Measurements from ENCODE around the gene MMEL1. TPM values are rescaled to one million over a fixed set of nuclear protein-coding genes. Genes with fewer than 3 reads are reported as not detected.

The MMEL1 gene
- total and polyA plus RNA-seq, 2 donors (not counting 1 experiment from before 2014, with no cell fraction given): not detected

- WGBS (ENCODE audit: insufficient coverage): 73% methylated on average over 34 of the region's 34 CpGs
- Histone ChIP-seq H3K27ac (ENCODE audit: low read length in 2 of 2) (no peak overlapping the region), H3K4me2 (replicated peaks; ENCODE audit: low read depth, low read length, poor library complexity, severe bottlenecking) (no peak overlapping the region), H3K27me3 (replicated peaks in 1 of 4; ENCODE audit: control extremely low read depth in 1 of 4, control insufficient read depth in 3 of 4, insufficient read depth in 4 of 4, low read length in 3 of 4) (peaks cover 0 to 19% (median 1%) of the 10 kb centered on the region in 4 experiments), H3K9ac (ENCODE audit: low read length) (no peak overlapping the region), H2AFZ (ENCODE audit: insufficient read depth, low read depth, low read length, poor library complexity, severe bottlenecking) (no peak overlapping the region), H3K4me1 (ENCODE audit: control insufficient read depth in 2 of 2, insufficient read depth in 2 of 2, low read length in 2 of 2) (peaks cover 0 to 3% of the 10 kb centered on the region in 2 donors), H3K79me2 (ENCODE audit: control insufficient read depth, insufficient read depth, low read length) (no peaks in the 10 kb centered on the region), H3K4me3 (ENCODE audit: control extremely low read depth in 1 of 5, extremely low read depth in 1 of 5, insufficient read depth in 1 of 5, low read depth in 2 of 5, low read length in 4 of 5) (no peak overlapping the region), H3K36me3 (replicated peaks in 1 of 2; ENCODE audit: control extremely low read depth in 1 of 2, control insufficient read depth in 1 of 2, extremely low read depth in 1 of 2, insufficient read depth in 2 of 2, low read length in 1 of 2) (no peaks in the 10 kb centered on the region), H4K20me1 (ENCODE audit: control insufficient read depth, insufficient read depth, low read length, poor library complexity, severe bottlenecking) (no peaks in the 10 kb centered on the region), H3K9me3 (ENCODE audit: control extremely low read depth in 1 of 3, control insufficient read depth in 2 of 3, insufficient read depth in 1 of 3, low read length in 2 of 3) (peaks cover 2 to 8% (median 5%) of the 10 kb centered on the region in 3 donors)
- Mint-ChIP-seq H3K27ac (no peak overlapping the region), H3K4me1 (no peaks in the 10 kb centered on the region), H3K4me3 (no peak overlapping the region), H3K27me3 (peaks cover 21% of the 10 kb centered on the region), H3K9me3 (ENCODE audit: insufficient read depth) (peaks cover 2% of the 10 kb centered on the region)
- intact Hi-C loops (cut with micrococcal nuclease): no loop called here
- ATAC-seq (ENCODE audit: low read depth): no peak
- CTCF ChIA-PET: interaction anchor here (0.8 to 1.2 kb wide), 3 partner anchors 12 to 402 kb away, joined by 3 read pairs; partner anchors contain the start of gene TNFRSF14
- no peak for TF ChIP-seq CTCF (IDR thresholded peaks at IDR 0.05)
- TF ChIP-seq EZH2 (IDR thresholded peaks at IDR 0.05; ENCODE audit: borderline replicate concordance, insufficient read depth, low read depth, low read length, poor library complexity, severe bottlenecking): no peak
- DNase-seq: peak; percentile 7
- POLR2A ChIA-PET: no interaction called here
These were observed 35.1 kb downstream of the MMEL1 start for GRCh38 chr1:2597441-2598328.

Measured in B cell (primary cell).